RWPE1 (cell line): ENCODE data around the gene OR6J1.

ENCODE experiments used
- CTCF ChIA-PET: fragments of 350-600 bp; sonication (Branson Sonifier 250); formaldehyde crosslinking; extraction: SDS; loops from one replicate; lab custom pipeline; 2021; lab: Yijun Ruan, JAX
- POLR2A ChIA-PET: fragments of 400-600 bp; formaldehyde crosslinking; extraction: SDS; loops from one replicate; lab custom pipeline; 2020; ENCODE audit warnings: antibody characterized with exemption; ENCODE audit not compliant: low non-redundant PET; lab: Yijun Ruan, JAX
- DNase-seq: peaks from one replicate; pipeline ENCODE4 v3.0.0; 2012; ENCODE audit warnings: low spot score
- H3K27ac ChIP-seq: fragments of 450-650 bp; 2 replicates; pipeline ENCODE4 v1.5.1; 2017
- TF ChIP-seq, protein P1 (sequence below): fragments of 450-650 bp; conservative IDR thresholded peaks from 2 replicates; pipeline ENCODE4 v1.5.1; 2017; ENCODE audit warnings: low read depth, mild to moderate bottlenecking

OR6J1 gene

DNA sequence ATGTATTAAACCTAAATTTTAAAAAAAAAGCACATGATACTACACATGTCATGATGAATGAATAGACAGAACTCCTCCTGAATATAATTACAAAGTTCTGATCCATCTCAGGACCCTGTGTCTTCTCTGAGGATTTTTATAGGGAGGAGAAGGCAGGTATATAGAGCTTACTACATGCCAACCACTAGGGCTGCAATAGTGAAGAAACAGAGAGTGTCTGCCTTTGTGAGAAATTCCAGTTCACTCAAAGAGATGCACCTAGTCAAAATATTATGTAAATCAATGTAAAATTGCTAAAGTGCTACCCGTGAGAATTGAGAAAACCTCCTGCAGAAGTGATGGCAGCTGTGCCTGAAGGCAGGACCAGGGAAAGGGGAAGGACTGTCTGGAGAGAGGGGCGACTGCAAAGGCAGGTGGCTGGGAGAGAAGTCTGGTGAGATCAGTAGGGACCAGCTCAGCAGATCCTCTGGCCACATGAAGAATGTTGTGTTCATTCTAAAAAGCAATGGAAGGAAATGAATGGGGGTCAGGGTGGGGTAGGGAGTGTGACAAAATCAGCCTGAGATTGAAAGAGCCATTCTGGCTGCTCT, 31.0 kb downstream of the OR6J1 start:
- ChIA-PET CTCF (interaction anchor here (0.8 to 1.2 kb wide), 2 partner anchors 12 to 223 kb away, joined by 3 to 6 read pairs; no protein-coding TSS in a partner anchor), POLR2A (no interaction called here)
- DNase-seq, result no peak
- peak overlapping the region; percentile 89 for H3K27ac ChIP-seq
- TF ChIP-seq, protein P1, sequence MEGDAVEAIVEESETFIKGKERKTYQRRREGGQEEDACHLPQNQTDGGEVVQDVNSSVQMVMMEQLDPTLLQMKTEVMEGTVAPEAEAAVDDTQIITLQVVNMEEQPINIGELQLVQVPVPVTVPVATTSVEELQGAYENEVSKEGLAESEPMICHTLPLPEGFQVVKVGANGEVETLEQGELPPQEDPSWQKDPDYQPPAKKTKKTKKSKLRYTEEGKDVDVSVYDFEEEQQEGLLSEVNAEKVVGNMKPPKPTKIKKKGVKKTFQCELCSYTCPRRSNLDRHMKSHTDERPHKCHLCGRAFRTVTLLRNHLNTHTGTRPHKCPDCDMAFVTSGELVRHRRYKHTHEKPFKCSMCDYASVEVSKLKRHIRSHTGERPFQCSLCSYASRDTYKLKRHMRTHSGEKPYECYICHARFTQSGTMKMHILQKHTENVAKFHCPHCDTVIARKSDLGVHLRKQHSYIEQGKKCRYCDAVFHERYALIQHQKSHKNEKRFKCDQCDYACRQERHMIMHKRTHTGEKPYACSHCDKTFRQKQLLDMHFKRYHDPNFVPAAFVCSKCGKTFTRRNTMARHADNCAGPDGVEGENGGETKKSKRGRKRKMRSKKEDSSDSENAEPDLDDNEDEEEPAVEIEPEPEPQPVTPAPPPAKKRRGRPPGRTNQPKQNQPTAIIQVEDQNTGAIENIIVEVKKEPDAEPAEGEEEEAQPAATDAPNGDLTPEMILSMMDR, result no peak

DNA sequence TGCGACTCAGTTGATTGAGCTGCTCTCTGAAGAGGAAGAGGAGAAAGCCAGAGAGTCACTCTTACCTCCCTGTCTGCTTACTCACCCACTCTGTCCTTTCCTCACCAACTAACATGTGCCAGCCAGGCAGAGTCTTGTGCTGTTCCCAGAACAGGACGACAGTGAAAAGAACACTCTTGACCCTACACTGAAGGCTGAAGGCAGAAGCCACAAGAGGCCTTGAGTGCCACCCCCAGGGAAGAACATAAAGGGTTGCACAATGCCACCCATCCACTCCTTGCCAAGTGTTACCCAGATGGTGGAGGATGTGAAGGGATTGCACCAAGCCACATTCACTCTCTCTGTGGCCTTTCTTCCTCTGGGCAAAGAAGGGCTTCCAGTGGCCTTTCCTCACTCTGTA, 33.2 kb downstream of the OR6J1 start:
- POLR2A ChIA-PET, result no interaction called here
- H3K27ac ChIP-seq, result peak overlapping the region; percentile 11; the same call in 1 of the 2 replicates
- CTCF ChIA-PET, result interaction anchor here (1.2 kb wide), 1 partner anchor 43 kb away, joined by 3 read pairs; no protein-coding TSS in a partner anchor
- TF ChIP-seq, protein P1, result no peak
- DNase-seq, result no peak

DNA sequence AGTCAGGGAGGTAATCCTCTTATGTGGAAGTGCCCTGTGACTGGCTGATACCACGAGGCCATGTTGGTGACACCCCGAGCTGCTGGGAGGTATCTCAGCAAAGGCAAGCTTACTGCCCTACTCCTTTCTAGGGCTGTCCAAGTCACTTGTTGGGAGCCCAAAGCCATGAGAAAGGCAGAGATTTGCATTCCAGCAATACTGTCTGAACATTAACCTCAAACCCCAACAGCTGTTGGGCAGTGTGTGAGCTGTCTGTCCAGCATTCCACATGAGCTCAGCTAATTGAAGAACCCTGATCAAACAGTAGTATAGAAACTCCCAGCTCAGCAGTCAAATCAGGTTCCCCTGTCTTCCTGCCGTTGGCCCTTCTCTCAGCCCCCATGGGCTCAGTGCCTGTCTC, 36.9 kb downstream of the OR6J1 start:
- CTCF ChIA-PET, result interaction anchor here (0.7 to 1.9 kb wide), 2 partner anchors 8 to 18 kb away, joined by 4 to 6 read pairs; no protein-coding TSS in a partner anchor
- TF ChIP-seq, protein P1, result no peak

DNA sequence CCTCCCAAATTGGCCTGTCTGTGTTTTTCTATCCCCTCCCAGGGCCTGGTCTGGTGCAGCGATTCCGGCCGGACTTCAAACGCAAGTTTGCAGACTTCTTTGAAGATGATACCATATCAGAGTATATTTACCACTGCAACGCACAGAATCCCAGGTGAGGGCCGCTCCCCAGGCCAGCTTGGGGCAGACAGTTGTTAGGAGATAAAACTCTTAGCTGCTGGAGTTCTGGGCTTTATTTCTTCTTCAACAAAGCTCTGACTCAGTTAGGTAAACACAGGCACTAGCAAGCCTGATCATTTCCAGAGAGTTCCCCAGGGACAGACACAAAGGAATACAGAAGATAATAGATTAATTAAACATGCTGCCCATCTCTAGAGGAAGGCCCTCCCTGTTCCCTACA, 37.8 kb downstream of the OR6J1 start:
- ChIA-PET CTCF (no interaction called here), POLR2A (no interaction called here)
- DNase-seq, result no peak
- TF ChIP-seq, protein P1, result no peak
- H3K27ac ChIP-seq, result no peak overlapping the region

More for the DNA sequence above, 36.9 kb downstream of the OR6J1 start:
- 0 out of 2 replicates have a peak overlapping the region, but pooled peaks have one; percentile 5 for H3K27ac ChIP-seq
- POLR2A ChIA-PET, result no interaction called here
- no peak for DNase-seq

DNA sequence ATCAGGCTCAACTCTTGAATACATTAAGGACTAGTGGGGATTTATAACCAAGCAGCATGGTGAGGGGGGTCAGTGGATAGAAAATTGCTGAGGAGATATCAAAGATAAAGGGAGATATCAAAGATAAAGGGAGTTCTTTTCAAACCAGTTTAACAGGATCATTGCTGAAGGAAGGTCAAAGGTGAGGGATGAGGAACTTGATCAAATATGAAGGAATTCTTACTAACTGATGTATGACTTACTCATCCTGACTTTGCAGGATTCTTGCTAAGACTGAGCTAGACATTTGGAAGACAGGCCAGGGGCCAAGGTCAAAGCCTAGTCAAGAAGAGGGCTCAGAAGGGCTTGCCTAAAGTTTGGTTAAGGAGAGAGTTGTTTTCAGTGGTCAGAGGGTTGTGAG, 41.3 kb downstream of the OR6J1 start:
- ChIA-PET CTCF (interaction anchor here (0.5 kb wide), 1 partner anchor 50 kb away, joined by 3 read pairs; no protein-coding TSS in a partner anchor), POLR2A (interaction anchor here (0.8 kb wide), 1 partner anchor 18 kb away, joined by 3 read pairs; no protein-coding TSS in a partner anchor)
- H3K27ac ChIP-seq, result no peak overlapping the region
- DNase-seq, result peak; percentile 60
- TF ChIP-seq, protein P1, result no peak

DNA sequence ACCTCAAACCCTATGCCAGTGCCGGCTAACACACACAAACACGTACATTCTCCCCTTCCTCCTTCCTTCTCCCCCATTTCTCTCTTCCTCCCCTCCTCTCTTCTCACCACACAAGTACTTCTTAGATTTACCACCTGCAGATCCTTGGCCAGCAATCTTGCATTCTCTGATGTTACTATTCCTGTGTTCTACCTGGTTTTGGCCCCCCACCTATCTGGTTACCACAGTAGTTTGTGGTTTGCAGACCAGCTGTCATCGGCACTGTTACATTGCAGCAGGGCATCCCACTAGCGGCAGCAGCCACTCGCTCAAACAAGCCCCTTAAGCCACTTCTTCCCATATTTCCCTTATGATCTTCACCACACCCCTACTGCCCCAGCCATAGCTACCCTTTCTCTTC, 42.2 kb downstream of the OR6J1 start:
- TF ChIP-seq, protein P1, result no peak
- POLR2A ChIA-PET, result interaction anchor here (0.8 kb wide), 1 partner anchor 17 kb away, joined by 3 read pairs; no protein-coding TSS in a partner anchor
- H3K27ac ChIP-seq, result 0 out of 2 replicates have a peak overlapping the region, but pooled peaks have one; percentile 24
- CTCF ChIA-PET, result interaction anchor here (0.5 to 1.1 kb wide), 2 partner anchors 31 to 51 kb away, joined by 3 read pairs; no protein-coding TSS in a partner anchor
- no peak for DNase-seq
